Ishikawa (cell line): Measurements from ENCODE around the gene ADGRL3.

Source experiments
- CEBPB ChIP-seq: IDR thresholded peaks from 2 replicates; pipeline ENCODE4 v1.6.1; 2012
- CREB1 ChIP-seq: IDR thresholded peaks from 2 replicates; pipeline ENCODE4 v1.6.1; 2012; ENCODE audit warnings: low read depth
- EGR1 ChIP-seq: IDR thresholded peaks from 2 replicates; pipeline ENCODE4 v1.6.1; 2012
- EP300 ChIP-seq: IDR thresholded peaks from 2 replicates; pipeline ENCODE4 v1.6.1; 2012; ENCODE audit warnings: borderline replicate concordance
- FOXM1 ChIP-seq: IDR thresholded peaks from 2 replicates; pipeline ENCODE4 v1.6.1; 2012; ENCODE audit warnings: low read depth, borderline replicate concordance
- NFIC ChIP-seq: IDR thresholded peaks from 2 replicates; pipeline ENCODE4 v1.6.1; 2012
- RAD21 ChIP-seq: IDR thresholded peaks from 2 replicates; pipeline ENCODE4 v1.6.1; 2012; ENCODE audit warnings: low read depth
- TAF1 ChIP-seq: IDR thresholded peaks from 2 replicates; pipeline ENCODE4 v1.6.1; 2012; ENCODE audit warnings: low read depth, mild to moderate bottlenecking
- TCF12 ChIP-seq: IDR thresholded peaks from 2 replicates; pipeline ENCODE4 v1.6.1; 2012; ENCODE audit warnings: low read depth
- TEAD4 ChIP-seq: IDR thresholded peaks from 2 replicates; pipeline ENCODE4 v1.6.1; 2012
- YY1 ChIP-seq: IDR thresholded peaks from 2 replicates; pipeline ENCODE4 v1.6.1; 2012; ENCODE audit warnings: low read depth
- ZBTB7A ChIP-seq: IDR thresholded peaks from 2 replicates; pipeline ENCODE4 v1.6.1; 2012; ENCODE audit warnings: low read depth
- TF ChIP-seq, protein P1 (sequence below): IDR thresholded peaks from 2 replicates; pipeline ENCODE4 v1.6.1; 2012
- TF ChIP-seq, protein P2 (sequence below): IDR thresholded peaks from 2 replicates; pipeline ENCODE4 v1.6.1; 2012
- TF ChIP-seq, protein P3 (sequence below): IDR thresholded peaks from 2 replicates; pipeline ENCODE4 v1.6.1; 2012; ENCODE audit warnings: low read depth, mild to moderate bottlenecking

ADGRL3 gene

DNA sequence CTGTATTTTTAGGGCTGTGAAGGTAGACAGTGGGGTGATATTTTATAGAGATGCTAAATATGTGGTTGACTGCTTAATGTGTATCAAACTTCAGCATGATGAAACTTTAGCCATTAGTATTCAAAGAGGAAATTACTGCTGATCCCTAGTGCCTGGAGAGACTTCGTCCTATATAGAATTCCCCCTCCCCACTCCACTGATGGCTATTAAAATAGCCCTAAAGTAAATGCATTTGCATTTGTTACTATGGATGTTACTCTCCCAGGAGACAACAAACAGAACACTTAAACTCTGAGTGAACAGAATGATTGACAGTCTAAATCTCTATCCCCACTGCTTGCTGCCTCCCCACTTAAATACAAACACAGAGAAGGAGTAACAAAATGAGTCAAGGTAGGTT, 39.1 kb downstream of the ADGRL3 start:
- TF ChIP-seq, protein P1, sequence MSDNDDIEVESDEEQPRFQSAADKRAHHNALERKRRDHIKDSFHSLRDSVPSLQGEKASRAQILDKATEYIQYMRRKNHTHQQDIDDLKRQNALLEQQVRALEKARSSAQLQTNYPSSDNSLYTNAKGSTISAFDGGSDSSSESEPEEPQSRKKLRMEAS, result no peak
- TF ChIP-seq RAD21 (no peak), EP300 (no peak), CREB1 (no peak), EGR1 (no peak), CEBPB (no peak), NFIC (no peak), YY1 (no peak), ZBTB7A (no peak), FOXM1 (no peak), TEAD4 (no peak), TAF1 (no peak), TCF12 (no peak)
- TF ChIP-seq, protein P2, sequence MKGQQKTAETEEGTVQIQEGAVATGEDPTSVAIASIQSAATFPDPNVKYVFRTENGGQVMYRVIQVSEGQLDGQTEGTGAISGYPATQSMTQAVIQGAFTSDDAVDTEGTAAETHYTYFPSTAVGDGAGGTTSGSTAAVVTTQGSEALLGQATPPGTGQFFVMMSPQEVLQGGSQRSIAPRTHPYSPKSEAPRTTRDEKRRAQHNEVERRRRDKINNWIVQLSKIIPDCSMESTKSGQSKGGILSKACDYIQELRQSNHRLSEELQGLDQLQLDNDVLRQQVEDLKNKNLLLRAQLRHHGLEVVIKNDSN, result no peak
- TF ChIP-seq, protein P3, sequence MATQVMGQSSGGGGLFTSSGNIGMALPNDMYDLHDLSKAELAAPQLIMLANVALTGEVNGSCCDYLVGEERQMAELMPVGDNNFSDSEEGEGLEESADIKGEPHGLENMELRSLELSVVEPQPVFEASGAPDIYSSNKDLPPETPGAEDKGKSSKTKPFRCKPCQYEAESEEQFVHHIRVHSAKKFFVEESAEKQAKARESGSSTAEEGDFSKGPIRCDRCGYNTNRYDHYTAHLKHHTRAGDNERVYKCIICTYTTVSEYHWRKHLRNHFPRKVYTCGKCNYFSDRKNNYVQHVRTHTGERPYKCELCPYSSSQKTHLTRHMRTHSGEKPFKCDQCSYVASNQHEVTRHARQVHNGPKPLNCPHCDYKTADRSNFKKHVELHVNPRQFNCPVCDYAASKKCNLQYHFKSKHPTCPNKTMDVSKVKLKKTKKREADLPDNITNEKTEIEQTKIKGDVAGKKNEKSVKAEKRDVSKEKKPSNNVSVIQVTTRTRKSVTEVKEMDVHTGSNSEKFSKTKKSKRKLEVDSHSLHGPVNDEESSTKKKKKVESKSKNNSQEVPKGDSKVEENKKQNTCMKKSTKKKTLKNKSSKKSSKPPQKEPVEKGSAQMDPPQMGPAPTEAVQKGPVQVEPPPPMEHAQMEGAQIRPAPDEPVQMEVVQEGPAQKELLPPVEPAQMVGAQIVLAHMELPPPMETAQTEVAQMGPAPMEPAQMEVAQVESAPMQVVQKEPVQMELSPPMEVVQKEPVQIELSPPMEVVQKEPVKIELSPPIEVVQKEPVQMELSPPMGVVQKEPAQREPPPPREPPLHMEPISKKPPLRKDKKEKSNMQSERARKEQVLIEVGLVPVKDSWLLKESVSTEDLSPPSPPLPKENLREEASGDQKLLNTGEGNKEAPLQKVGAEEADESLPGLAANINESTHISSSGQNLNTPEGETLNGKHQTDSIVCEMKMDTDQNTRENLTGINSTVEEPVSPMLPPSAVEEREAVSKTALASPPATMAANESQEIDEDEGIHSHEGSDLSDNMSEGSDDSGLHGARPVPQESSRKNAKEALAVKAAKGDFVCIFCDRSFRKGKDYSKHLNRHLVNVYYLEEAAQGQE, result no peak

DNA sequence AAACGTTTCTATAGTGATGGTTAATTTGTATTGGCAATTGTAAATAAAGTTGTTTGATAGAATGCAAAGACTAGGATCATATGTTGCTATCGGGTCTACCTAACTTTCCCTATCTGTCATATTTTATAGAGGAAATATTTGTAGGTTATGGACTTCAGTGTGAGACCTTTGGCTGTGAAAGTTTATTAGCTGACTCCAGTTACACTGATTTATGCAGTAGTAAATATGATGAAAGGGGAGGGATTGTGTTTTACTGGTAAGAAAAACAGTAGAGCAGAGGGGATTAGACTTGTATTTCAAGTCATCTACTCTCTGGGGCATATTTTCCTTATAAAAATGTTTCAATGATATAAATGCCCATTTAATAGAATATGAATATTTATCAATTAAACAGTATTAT, 43.8 kb downstream of the ADGRL3 start:
- TF ChIP-seq CREB1 (no peak), FOXM1 (no peak), RAD21 (no peak), EGR1 (no peak), TEAD4 (no peak), NFIC (no peak), TAF1 (no peak), EP300 (no peak), TCF12 (no peak), ZBTB7A (no peak), YY1 (no peak)
- TF ChIP-seq, protein P3, result no peak
- TF ChIP-seq, protein P2, result no peak
- TF ChIP-seq, protein P1, result no peak

DNA sequence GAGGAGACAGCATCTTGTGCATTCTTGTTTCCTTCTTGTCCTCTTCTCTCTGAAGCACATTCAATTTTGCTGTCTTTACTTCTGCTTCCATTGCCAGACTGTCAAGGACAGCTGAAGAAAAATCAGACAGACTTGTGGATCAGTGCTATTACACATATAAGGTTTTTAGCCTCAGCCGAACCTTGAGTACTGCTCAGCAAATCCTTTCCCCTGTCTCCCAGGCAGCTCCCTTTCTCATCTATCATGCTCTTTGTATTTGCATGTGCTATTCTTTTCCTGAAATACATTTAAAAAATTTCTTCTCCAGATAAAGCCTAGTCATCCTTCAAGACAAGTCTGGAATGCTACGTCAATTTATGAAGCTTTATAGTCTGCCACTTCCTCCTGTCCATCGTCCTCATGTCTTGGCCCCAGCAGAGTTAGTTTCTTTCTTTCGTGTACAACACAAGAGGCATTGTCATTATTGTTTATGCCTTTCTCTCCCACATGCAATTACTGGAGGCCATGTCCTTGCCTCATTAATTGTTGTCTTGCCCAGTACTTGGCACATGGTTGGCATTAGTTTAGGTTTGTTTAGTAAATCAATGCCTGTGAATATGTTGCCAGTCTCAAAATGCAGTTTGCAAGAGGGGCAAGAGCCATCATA, 45.1 kb downstream of the ADGRL3 start:
- TF ChIP-seq, protein P2, result no peak
- TF ChIP-seq TEAD4 (no peak), RAD21 (no peak), FOXM1 (no peak), TCF12 (no peak), CREB1 (no peak), NFIC (no peak), ZBTB7A (no peak), TAF1 (no peak), EGR1 (no peak), YY1 (no peak), CEBPB (no peak), EP300 (no peak)
- TF ChIP-seq, protein P3, result no peak
- TF ChIP-seq, protein P1, result no peak
